Measurements from ENCODE around the gene TRIM63.

- TF ChIP-seq POLR2A (IDR thresholded peaks at IDR 0.05) (no peak), CTCF (IDR thresholded peaks at IDR 0.05) (no peak)
Observed at GRCh38 chr1:26109229-26110164, 42.1 kb upstream of the TRIM63 start.

Data from body of pancreas (tissue), 4 donors.